ENCODE measurements around the gene SVIL.
A peak's percentile ranks its signal among the peaks of the same experiment; 100 is the strongest.
"Not testable (repeated sequence)": the region's sequence is repeated elsewhere in the genome, so short reads cannot be mapped to it uniquely, and the experiment has no call there.

Gene SVIL

DNA sequence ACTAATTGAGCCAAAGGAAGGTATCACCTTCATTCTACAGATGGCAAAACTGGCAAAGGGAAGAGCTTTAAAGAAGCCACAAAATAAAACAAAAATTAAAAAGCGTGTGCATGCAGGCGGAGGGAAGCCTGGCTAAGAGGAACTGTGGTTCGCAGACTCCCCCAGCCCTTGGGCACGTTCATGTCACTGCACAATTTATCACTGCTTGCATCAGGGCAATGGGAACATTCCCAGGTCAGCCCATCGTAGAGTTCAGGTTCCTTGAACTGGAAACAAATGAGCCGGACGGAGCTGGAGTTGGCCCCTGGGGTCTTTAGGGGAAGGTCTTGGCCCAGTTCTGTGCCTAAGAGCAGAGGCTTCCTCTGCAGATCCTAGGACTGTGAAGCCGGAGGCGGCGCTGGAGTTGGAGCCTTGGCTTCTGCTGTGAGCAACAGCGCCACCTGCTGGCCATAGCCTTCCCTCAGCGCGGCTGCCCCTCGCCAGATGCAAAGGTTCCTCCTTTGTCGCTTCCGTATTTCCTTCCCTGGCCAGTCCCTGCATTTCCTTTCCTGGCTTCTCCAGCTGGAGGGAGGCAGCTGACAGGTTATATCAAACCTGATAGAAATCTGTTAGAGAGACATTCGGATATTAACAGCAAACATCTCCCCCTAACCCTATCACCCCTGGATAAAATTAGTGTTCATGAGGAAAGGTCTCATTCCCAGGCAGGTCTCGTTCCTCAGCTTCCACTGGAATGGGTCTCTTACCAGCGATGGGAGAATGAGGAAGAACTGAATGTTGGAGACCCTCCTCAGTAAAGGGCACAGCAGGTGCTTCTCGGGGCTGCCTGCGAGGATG lies 185.8 kb downstream of the SVIL start:
- DNase-seq: peak; percentile 1 to 16

DNA sequence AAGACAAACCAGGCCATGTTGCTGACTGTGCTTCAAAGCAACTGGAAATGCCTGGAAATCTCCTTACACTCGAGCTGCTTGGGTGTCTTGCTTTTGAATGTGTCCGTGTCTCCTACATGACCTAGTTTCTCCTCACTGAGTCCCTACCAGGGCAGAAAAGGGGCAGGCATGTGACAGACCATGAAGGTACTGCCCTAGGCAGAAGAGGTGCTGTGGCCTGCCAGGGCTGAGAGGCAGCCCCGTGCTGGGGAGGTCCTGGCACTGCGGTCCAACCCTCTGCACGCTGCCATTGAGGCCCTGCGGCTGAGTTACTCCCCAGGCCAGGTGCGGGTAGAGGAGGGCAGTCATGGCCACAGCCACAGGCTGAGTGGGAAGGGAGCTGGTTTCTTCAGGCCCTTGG lies 186.6 kb downstream of the SVIL start:
- no peak for DNase-seq

- DNase-seq: no peak
Observed at GRCh38 chr10:29446327-29446726, 188.4 kb downstream of the SVIL start.

DNA sequence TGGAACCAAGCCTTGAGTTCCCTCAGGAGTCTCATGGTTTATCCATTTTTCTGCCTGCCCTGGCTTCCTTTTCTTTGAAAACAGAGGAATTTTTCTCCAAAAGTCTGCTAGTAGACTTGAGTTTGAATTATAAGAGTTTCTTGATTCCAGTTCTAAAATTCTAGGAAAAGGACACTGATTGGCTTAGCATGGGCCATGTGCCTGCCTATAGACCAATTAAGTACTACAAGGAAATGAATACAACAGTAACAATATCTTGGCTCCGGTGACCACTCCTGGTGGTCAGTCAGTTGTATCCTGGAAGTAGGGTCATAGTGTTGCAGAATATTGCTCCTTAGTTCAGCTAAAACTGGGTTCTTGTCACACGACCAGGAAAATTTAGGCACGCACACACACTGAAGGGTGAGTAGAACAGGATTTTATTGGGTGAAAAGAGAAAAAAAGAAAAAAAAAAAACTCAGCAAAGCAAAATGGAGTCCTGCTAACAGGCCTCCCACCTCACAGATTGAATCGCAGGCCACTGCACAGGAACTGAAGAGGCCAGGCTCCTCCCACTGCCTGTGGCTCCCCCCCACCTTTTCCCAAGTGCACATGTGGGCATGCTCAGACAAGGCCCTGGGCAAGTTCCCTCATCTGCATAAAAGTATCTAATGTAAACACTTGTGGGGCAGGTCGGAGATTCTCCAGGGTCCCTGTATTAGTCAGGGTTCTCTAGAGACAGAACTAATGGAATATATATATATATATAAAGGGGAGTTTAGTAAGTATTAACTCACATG lies 190.8 kb downstream of the SVIL start:
- DNase-seq: no peak

DNA sequence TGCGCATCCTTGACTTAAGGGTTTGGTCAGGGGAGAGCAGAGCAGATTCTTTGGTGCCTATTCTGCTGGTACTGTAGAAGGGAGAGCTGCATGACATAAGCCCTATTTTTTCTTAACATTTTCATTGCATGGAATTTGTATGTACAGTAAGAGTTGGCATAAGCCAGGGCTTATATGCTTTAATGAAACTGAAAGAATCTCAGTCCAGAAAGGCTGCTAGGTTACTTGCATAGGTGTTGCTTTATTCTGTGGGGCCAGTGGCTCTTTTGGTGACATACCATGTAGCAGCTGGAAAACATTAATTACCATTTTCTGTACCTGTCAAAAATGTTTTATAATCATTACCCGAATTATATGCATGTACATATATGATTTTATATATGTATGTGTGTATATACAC lies 193.8 kb downstream of the SVIL start:
- no peak for DNase-seq

DNA sequence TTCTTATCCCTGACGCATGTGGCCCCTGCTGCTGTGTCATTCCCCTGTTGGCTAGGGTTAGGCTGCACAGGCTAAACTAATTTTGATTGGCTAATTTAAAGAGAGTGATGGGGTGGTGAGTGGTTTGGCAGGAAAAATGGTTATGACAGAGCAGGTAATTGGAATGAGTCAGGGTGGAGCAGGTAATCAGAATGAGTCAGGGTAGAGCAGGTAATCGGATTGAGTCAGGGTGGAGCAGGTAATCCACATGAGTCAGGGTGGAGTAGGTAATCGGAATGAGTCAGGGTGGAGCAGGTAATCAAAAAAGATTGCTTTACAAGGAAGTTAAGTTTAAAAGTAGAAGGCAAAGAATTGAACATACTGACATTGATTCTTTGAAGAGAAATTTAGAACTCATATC lies 195.8 kb downstream of the SVIL start:
- DNase-seq: not testable (repeated sequence)

DNA sequence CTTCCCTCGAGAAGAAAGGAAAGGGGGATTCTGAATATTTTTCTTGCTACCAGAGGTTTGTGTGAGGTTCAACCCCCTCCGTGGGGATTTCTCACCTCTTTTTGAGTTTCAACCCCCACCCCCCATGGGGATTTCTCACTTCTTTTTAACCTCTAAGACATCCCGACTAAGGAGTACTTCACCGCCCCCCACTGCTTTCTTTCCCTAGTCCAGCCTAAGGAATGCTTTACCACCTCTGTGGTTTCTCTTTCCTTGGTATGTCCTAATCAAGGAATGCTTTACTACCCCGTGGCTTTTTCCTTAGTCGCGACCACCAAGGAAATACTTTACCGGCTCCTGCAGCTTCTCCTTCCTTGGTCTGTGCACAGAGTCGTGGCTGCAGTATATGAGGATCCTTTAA lies 196.5 kb downstream of the SVIL start:
- DNase-seq: no peak

- no peak for DNase-seq
Observed at GRCh38 chr10:29437871-29438270, 196.9 kb downstream of the SVIL start.

GRCh38 chr10:29435809-29436501 lies 198.8 kb downstream of the SVIL start:
- DNase-seq: no peak

DNA sequence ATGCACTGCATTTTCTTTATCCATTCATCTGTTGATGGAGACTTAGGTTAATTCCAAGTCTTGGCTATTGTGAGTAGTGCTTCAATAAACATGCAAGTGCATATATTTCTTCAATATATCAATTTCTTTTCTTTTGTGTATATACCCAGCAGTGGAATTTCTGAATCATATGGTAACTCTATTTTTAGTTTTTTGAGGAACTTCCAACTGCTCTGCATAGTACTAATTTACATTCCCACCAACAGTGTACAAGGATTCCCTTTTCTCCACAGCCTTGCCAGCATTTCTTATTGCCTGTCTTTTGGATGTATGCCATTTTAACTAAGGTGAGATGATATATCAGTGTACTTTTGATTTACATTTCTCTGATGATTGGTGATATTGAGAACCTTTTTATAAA lies 200.7 kb downstream of the SVIL start:
- no peak for DNase-seq

DNA sequence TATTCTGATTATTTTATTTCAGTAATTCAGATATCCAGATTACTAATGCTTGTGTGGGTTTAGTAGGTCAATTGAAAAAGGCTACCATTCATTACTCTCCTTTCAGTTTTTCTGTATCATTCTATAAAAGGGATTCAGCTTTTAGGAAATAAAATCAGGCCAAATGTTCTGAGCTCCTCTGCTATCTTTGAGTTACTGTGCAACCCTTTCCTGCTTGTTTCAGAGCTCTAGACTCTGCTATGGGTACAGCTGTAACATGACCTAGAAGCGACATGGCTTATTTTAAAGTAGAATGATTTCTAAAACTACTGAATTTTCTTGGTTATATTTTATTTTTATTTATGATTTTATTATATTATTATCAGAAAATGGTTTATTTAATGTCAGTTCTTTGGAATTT lies 203.1 kb downstream of the SVIL start:
- DNase-seq: no peak

DNA sequence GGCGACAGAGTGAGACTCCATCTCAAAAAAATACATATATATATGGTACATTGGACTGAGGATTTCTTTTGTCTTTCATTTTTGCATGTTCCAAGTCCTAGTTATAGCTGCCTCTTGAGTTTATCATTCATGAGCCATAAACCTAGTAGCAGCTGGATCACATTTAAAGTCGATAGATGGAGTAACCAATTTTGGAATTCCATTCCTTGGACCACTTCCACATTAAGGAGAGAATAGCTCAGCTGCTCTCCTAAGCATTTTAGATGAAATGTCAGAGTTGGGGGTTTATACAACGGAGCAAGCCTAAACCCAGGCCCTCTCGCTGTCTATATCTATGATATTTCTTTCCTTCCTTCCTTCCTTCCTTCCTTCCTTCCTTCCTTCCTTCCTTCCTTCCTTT lies 204.7 kb downstream of the SVIL start:
- no peak for DNase-seq

- DNase-seq: no peak
Observed at GRCh38 chr10:29428486-29428885, 206.3 kb downstream of the SVIL start.

GRCh38 chr10:29427667-29428066 lies 207.1 kb downstream of the SVIL start:
- no peak for DNase-seq

DNA sequence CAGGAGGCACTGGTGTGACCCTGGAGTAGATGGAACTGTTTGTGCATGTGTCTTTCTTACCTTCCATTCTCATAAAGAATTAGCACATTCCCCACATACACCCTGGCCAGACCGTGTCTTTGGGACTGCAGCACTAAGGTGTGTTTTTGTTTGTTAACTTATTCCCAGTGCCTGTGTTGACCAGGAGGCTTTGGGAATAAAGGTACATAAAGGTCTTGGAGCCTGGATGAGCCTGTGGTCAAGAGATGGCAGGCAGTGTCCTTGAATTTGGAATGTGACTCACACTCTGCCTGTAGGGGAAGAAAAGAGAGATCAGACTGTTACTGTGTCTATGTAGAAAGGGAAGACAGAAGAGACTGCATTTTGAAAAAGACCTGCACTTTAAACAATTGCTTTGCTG lies 208.4 kb downstream of the SVIL start:
- DNase-seq: no peak

DNA sequence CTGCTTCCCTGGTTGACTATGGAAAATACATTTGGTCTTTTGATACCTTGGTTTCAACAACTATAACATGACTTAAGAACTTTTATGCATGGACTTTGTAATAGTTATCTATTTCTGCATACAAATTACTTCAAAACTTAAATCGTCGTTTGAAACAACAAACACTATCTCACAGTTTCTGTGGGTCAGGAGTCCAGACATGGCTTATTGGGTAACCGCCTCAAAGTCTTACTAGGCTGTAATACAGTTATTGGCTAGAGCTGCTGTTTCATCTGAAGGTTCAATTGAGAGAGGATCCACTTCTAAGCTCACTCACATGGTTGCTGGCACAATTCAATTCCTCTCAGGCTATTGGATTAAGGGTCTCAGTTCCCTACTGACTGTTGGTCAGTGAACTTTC lies 210.8 kb downstream of the SVIL start:
- no peak for DNase-seq

DNA sequence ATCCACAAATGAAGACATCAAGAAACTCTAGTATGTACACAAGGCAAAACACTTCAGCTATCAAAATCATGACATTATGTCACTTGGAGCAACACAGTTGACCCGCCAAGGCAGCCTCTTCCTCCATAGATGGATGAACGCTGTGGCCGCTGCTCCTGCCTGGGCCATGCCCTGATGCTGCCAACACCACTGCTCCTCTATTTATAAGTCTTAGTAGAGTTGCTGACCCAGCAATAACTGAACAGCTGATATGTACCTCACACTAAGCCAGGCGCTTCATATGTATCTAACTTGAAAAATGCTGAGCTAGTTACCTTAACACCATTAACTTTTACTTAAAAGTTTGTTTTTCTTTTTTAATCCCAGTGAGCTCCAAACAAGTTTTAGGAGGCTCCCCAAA lies 214.0 kb downstream of the SVIL start:
- no peak for DNase-seq

DNA sequence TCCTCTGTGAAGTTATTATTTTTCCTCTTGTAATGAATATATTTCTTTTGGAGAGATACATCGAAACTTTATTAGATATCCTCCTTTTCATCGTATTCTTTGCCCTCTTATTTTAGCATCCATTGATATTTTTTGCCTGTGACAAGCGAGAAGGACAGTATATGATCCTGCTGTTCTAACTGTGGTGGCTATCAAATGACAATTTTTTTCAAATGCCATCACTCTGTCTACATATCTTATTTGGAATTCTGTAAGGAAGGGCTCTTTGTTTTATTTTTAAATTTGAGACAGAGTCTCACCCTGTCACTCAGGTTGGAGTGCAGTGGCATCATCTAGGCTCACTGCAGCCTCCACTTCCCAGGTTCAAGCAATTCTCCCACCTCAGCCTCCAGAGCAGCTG lies 217.4 kb downstream of the SVIL start:
- DNase-seq: no peak

DNA sequence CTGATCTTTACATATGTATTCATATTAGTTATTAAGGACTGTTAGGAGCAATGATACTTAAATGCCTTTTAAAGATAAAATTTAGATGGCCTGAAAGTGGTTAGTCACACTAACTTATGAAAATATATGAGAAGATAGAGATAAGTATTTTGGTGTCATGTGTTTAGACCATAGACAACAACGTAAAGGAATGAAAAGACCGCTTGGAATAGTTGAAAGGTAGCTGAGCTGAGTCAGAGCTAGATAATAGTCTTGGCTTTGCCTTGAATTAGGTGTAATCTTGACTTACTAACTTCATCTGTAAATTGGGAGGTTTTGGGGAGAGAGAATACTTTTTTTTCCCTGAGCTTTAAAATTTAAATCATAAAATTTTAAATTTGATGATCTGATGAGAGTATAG lies 218.9 kb downstream of the SVIL start:
- no peak for DNase-seq

DNA sequence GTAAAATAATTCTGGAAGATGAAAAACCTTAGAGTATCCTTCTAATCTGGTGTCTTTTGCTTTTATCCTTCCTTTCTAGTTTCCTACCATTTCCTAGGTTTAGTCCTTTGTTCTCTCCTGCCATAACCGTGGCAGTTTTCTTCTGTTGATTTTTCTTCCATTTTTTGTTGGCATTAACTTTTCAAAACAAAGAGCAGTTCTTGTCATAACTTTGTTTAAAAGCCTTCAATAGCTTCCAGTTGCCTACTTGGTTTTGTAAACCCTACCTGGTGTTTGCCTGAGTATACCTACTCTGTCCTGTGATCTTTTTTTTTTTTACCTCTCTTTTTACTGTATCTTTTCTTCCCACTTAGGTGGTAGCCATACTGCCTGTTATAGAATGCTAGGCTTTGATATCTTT lies 220.3 kb downstream of the SVIL start:
- DNase-seq: no peak

DNA sequence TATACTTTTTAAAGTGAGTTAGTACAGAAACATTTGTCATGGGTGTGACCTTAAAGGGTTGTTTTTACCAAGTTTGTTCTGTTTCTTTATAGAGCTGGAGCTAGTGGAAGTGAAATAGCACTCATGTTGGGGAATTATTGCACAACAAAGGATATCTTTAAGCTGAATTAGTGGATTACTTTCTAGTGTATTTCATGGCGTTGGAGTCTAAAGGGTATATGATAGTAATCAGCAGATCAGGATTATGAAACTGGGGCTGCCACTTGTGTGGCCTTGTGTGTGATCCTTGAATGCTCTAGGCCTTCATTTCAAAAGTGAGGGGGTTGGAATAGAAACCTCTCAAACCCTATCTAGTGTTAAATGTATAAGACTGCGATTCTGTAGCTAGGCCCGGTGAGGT lies 222.3 kb downstream of the SVIL start:
- no peak for DNase-seq

GRCh38 chr10:29411666-29412315 lies 223.0 kb downstream of the SVIL start:
- DNase-seq: no peak
